Mammary epithelial cell (primary cell): ENCODE data around the gene HSBP1.
A peak's percentile ranks its signal among the peaks of the same experiment; 100 is the strongest.

Source experiments
- EZH2 ChIP-seq: IDR thresholded peaks from 2 replicates; pipeline ENCODE4 v1.6.1; 2012; ENCODE audit warnings: low read length, inconsistent platforms, borderline replicate concordance
- TF ChIP-seq, protein P1 (sequence below), 2 donors: IDR thresholded peaks in 1 of 2; conservative IDR thresholded peaks in 1 of 2; 2 replicates each; pipeline ENCODE4 v1.5.1; 2011 to 2012; ENCODE audit warnings: inconsistent platforms in 2 of 2, low read length in 2 of 2, mild to moderate bottlenecking in 2 of 2, control low read depth in 1 of 2, low read depth in 1 of 2; ENCODE audit not compliant: insufficient read depth in 1 of 2; ENCODE audit errors: extremely low read depth in 1 of 2

- TF ChIP-seq, protein P1, sequence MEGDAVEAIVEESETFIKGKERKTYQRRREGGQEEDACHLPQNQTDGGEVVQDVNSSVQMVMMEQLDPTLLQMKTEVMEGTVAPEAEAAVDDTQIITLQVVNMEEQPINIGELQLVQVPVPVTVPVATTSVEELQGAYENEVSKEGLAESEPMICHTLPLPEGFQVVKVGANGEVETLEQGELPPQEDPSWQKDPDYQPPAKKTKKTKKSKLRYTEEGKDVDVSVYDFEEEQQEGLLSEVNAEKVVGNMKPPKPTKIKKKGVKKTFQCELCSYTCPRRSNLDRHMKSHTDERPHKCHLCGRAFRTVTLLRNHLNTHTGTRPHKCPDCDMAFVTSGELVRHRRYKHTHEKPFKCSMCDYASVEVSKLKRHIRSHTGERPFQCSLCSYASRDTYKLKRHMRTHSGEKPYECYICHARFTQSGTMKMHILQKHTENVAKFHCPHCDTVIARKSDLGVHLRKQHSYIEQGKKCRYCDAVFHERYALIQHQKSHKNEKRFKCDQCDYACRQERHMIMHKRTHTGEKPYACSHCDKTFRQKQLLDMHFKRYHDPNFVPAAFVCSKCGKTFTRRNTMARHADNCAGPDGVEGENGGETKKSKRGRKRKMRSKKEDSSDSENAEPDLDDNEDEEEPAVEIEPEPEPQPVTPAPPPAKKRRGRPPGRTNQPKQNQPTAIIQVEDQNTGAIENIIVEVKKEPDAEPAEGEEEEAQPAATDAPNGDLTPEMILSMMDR (conservative IDR thresholded peaks at IDR 0.05 in 1 of 2, IDR thresholded peaks at IDR 0.05 in 1 of 2; ENCODE audit: extremely low read depth in 1 of 2, insufficient read depth in 1 of 2, low read depth in 1 of 2, low read length in 2 of 2) = peak in 1 of 2 donors; percentile 8
- TF ChIP-seq EZH2 = no peak
These were observed 39.8 kb downstream of the HSBP1 start for GRCh38 chr16:83847371-83848225.
